Measurements from ENCODE around the gene LITAFD.
"Not testable (repeated sequence)": the region's sequence is repeated elsewhere in the genome, so short reads cannot be mapped to it uniquely, and the experiment has no call there.

The LITAFD gene

DNA sequence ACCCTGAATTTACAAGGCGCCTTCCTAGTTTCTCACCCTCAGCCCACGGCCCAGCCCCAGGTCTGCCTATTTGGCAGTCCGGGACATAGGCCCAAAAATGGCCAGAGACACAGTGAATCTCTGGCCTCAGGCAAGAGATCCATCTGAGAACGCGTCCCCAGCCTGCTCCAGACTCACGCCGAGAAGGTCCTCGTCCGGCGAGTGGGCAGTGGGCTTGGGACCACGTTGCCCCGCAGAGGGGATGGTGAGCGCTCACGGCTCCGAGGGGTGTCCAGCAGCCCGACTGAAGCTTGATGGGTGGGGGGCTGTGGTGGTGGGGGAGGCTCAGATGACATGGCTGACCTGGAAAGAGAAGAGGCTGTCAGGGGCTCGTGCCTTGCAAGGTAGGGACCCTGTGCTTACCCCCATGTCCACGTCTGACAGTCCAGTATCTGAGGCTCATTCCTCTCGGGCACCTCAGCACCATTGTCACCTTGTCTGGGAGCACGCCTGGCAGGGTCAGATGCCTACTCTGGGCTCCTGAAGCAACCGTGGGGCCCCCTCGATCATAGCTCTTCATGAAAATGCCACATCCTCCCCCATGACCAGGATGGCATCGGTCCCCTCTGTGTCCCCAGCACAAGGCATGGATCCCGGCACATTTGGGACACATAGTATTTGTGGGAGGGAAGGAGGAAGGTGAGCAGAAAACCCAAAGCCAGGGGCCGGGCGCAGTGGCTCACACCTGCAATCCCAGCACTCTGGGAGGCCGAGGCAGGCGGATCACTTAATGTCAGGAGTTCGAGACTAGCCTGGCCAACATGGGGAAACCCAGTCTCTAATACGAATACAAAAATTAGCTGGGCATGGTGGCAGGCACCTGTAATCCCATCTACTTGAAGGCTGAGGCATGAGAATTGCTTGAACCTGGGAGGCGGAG lies 22.9 kb upstream of the LITAFD start:
- DNase-seq = no peak

DNA sequence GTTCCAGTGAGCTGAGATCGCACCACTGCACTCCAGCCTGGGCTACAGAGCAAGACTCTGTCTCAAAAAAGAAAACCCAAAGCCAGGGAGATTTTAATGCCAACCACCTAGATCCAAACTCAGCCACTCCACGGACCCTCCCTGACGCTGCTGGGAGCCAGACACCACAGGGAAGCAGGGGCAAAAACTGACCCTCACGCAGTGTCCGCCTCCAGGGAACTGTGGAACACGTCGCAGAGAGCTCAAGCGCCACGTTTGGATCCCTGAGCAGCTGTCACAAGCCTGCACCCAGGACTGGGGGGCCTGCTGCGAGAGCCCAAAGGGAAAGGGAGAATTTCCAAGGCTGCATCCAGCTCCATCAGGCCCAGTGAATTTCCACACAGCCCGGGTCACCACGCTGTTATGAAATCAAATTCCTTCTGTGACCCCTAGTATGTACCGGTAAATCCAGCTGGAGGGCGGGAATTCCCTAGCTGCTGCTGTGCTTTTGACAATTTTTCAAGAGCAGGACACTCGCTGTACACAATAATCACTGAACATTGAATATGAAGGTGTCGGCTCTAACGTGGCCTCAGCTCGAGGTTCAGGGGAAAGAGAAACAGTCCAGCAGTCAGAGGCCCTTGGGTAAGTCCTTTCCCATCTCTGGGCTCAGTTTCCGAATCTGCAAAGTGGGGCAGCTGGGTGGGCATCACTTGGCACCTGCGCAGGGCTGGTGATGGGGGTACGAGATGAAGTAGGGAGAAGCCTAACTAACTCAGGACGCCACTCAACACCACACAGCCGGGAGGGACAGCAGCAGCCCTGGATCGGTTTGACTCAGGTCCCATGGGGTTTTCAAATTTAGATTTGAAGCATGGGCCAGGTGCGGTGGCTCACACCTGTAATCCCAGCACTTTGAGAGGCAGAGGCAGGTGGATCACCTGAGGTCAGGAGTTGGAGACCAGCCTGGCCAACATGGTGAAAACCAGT lies 22.0 kb upstream of the LITAFD start:
- DNase-seq = no peak

- DNase-seq = no peak
Observed at GRCh38 chr16:8861563-8862308, 20.4 kb upstream of the LITAFD start.

GRCh38 chr16:8862309-8863130 lies 19.6 kb upstream of the LITAFD start:
- DNase-seq = no peak

DNA sequence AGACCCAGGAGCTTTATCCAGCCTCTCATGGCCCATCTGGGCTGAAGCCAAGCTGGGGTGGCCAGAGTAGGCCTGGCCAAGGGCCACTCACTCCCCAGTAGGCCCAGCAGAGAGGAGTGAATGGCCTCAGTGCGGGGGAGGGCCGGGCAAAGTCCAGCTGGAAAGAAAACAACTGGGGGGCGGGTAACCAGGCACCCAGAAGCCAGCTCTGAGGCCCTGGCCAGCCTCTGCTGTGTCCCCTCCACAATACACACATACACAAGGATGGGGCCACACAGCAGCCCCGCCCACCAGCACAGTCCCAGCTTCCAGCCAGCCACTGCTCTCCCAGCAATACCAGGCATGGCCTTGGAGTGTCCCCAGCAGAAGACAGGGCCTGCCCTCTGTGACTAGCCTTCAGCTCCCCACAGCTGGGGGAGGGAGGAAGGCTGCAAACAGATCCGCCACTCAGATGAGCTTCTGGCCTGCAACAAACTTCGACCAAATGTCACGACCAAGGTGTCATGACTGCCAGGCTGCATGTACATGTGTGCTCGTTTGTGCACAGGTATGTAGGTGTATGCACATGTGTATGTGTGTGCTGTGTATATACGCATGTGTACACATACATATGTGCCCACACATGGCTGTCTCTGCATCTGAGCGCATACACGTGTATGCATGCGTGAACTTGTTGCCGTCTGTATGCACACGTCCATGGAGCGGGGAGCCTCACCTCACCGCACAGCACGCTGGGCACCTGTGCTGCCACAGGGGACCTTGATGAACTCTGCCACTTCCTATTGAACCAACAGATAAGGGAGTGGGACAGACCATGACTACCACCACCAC lies 18.3 kb upstream of the LITAFD start:
- DNase-seq = peak; percentile 34

DNA sequence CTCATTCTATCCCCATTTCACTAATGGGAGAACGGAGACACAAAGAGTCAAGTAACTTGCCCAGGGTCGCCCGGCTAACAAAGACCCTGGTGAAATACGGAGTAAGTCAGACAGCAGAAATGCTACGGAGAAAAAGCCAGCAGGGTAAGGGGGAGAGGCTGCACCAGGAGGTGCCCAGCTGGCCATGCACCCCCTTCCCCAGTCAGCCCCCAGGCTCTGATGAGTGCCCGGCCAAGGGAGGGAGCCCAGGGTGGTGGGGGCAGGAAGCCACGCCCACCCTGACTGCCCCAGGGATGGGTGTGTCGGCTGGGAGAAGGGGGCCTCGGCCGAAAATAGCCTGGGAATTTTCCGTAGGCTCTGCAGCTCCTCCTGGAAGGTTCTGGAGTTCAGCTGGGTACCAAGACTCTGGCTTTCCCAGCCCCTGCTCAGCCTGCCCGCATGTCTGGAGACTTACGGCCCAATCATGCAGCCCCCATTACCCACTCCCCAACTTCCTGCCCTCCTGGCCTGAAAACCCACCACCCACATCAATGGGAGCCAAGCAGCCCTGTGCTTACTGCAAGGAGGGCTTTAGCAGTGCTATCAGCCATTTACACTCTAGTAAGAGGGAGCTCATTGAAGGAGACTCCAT lies 17.6 kb upstream of the LITAFD start:
- no peak for DNase-seq

GRCh38 chr16:8865145-8865882 lies 16.8 kb upstream of the LITAFD start:
- DNase-seq = no peak

- DNase-seq = no peak
Observed at GRCh38 chr16:8866118-8866883, 15.8 kb upstream of the LITAFD start.

- no peak for DNase-seq
Observed at GRCh38 chr16:8866884-8867215, 15.3 kb upstream of the LITAFD start.

DNA sequence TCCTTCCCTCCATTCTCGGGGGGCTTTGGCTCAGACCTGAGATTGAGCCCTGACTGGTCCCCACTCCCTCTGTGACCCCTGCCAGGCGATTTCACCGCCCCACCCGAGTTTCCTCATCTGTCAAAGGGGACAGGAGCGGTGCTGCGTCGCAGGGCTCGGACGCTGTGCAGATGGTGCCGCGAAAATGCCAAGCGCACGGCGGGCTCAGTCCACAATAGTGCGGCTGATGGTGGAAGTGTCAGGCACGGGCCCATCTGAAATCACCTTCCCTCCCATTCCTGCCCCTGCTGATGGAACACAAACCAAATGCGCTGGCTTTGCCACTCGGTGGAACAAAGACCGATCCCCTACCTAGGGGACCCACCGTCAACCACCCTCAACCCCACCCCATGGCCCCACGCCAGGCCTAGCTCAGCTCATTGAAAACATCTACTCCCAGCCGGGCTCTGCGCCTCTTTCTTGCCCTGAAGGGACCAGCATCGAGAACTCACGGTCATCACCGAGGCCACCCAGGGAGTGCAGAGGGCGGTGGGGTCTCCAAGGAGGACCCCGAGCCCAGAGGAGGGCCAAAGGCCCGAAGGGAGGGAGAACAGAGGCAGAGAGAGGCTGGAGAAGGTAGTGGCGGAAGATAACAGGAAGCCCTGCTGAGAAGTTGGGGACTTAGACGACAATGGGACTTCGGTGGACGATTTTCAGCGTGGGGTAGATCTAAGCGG lies 14.8 kb upstream of the LITAFD start:
- DNase-seq = peak; percentile 53

DNA sequence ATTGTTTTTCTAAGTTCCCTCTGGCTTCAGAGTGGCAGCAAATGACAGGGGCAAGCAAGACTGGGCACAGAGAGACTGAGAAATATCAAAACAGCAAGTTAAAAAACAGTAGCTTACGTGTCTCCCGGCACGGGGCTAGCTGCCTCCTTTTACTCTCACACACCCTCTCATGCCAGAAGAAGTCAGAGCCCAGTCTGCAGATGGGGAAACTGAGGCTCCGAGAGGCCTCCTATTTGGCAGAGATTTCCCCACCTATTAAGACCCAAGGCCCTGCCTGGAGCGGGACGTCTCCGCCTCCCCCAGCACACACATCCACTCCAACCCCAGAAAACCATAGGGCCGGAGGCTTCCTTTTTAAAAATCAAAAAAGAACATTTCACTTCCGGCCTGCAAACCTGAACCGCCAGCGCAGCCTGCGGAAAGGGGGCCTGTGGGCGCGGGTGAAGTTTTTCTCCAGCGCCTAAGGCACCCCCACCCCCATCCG lies 14.2 kb upstream of the LITAFD start:
- DNase-seq = no peak

GRCh38 chr16:8868416-8869211 lies 13.5 kb upstream of the LITAFD start, which contains the start of gene CARHSP1:
Gene CARHSP1, minus strand, starts transcription at chr16:8869006. Its CDS starts 9,678 bp downstream, at chr16:8859328.
- DNase-seq = peak; percentile 93

GRCh38 chr16:8869212-8869987 lies 12.8 kb upstream of the LITAFD start:
- DNase-seq = peak; percentile 54

DNA sequence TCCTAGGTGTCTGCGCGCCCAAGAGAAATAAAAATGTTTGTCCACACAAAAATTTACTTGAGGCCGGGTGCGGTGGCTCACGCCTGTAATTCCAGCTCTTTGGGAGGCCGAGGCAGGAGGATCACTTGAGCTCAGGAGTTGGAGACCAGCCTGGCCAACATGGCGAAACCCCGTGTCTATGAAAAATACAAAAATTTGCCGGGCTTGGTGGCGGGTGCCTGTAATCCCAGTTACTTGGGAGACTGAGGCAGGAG lies 12.2 kb upstream of the LITAFD start:
- DNase-seq = not testable (repeated sequence)

DNA sequence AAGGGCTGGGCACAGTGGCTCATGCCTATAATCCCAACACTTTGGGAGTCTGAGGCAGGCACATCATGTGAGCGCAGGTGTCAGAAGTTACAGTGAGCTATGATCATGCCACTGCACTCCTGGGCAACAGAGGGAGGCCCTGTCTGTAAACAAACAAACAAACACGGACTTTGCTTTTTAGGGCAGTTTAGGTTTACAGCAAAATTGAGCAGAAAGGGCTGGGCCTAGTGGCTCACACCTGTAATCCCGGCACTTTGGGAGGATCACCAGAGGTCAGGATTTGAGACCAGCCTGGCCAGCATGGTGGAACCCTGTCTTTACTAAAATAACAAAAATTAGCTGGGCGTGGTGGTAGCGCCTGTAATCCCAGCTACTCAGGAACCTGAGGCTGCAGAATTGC lies 10.1 kb upstream of the LITAFD start:
- DNase-seq = no peak

- DNase-seq = no peak
Observed at GRCh38 chr16:8872967-8873865, 8.9 kb upstream of the LITAFD start.
